K562 (cell line): ENCODE data around the gene CORO1A. TPM values are rescaled to one million over a fixed set of nuclear protein-coding genes. Genes with fewer than 3 reads are reported as not detected.

Source experiments
- COPS2 ChIP-seq: fragments of 450-650 bp; conservative IDR thresholded peaks from 2 replicates; pipeline ENCODE4 v1.6.1; 2016; ENCODE audit warnings: mild to moderate bottlenecking, moderate library complexity
- DIDO1 ChIP-seq: fragments of 450-650 bp; IDR thresholded peaks from 2 replicates; pipeline ENCODE4 v1.6.1; 2016; ENCODE audit warnings: low read depth, missing biosample characterization, missing genetic modification characterization
- GATAD2B ChIP-seq: fragments of 450-650 bp; IDR thresholded peaks from 2 replicates; pipeline ENCODE4 v1.6.1; 2017; ENCODE audit warnings: mild to moderate bottlenecking, borderline replicate concordance
- HDAC3 ChIP-seq: fragments of 450-650 bp; IDR thresholded peaks from 2 replicates; pipeline ENCODE4 v1.6.1; 2018; ENCODE audit warnings: borderline replicate concordance, mild to moderate bottlenecking, moderate library complexity; ENCODE audit not compliant: partially characterized antibody
- HDAC8 ChIP-seq: fragments of 450-650 bp; IDR thresholded peaks from 2 replicates; pipeline ENCODE4 v1.6.1; 2016; ENCODE audit warnings: mild to moderate bottlenecking, missing genetic modification characterization, moderate library complexity, missing compliant biosample characterization
- ILK ChIP-seq: fragments of 450-650 bp; IDR thresholded peaks from 2 replicates; pipeline ENCODE4 v1.6.1; 2016; ENCODE audit warnings: missing genetic modification characterization, low read depth, mild to moderate bottlenecking, missing compliant biosample characterization, moderate library complexity, borderline replicate concordance
- IRF1 ChIP-seq: sonication (generic); formaldehyde crosslinking; IDR thresholded peaks from 2 replicates; pipeline ENCODE4 v1.8.0; 2022; ENCODE audit warnings: missing genetic modification reagents, mild to moderate bottlenecking, borderline replicate concordance
- MYNN ChIP-seq, 2 experiments: sonication (generic); formaldehyde crosslinking in 1 of 2; IDR thresholded peaks; 2 replicates each; pipeline versions ENCODE4 v1.5.0 to v1.6.1; 2016 to 2020; ENCODE audit warnings: antibody characterized with exemption in 1 of 2, missing genetic modification reagents in 1 of 2
- NR4A1 ChIP-seq, 2 experiments: fragments of 250-450 bp in 1 of 2; fragments of 450-650 bp in 1 of 2; sonication (Bioruptor Pico) in 1 of 2; IDR thresholded peaks; 2 replicates each; pipeline versions ENCODE4 v1.4.0 to v1.6.1; 2016 to 2020; ENCODE audit warnings: mild to moderate bottlenecking in 2 of 2, missing compliant biosample characterization in 1 of 2, missing genetic modification characterization in 1 of 2, moderate library complexity in 1 of 2
- PKNOX1 ChIP-seq: fragments of 450-650 bp; IDR thresholded peaks from 2 replicates; pipeline ENCODE4 v1.6.1; 2016
- PTRF ChIP-seq: fragments of 450-650 bp; IDR thresholded peaks from 2 replicates; pipeline ENCODE4 v1.6.1; 2016; ENCODE audit warnings: mild to moderate bottlenecking, missing genetic modification characterization, missing compliant biosample characterization
- RFX7 ChIP-seq: fragments of 250-450 bp; sonication (Bioruptor Pico); IDR thresholded peaks from 2 replicates; pipeline ENCODE4 v1.5.1; 2021; ENCODE audit warnings: mild to moderate bottlenecking
- TCF7 ChIP-seq: sonication (generic); IDR thresholded peaks from 2 replicates; pipeline ENCODE4 v1.6.1; 2016; ENCODE audit warnings: antibody characterized with exemption, borderline replicate concordance
- ZNF146 ChIP-seq: IDR thresholded peaks from one replicate; pipeline ENCODE4 v1.6.1; 2018; ENCODE audit warnings: missing compliant biosample characterization; ENCODE audit not compliant: unreplicated experiment
- ZNF23 ChIP-seq: fragments of 250-450 bp; sonication (Bioruptor Pico); IDR thresholded peaks from 2 replicates; pipeline ENCODE4 v1.4.0; 2020; ENCODE audit warnings: mild to moderate bottlenecking
- ZNF274 ChIP-seq: IDR thresholded peaks from 2 replicates; pipeline ENCODE4 v1.6.1; 2011; ENCODE audit warnings: low read depth, mild to moderate bottlenecking, low read length, moderate library complexity, borderline replicate concordance
- ZNF551 ChIP-seq: fragments of 250-450 bp; sonication (Bioruptor Pico); IDR thresholded peaks from 2 replicates; pipeline ENCODE4 v1.5.0; 2021; ENCODE audit warnings: mild to moderate bottlenecking, moderate library complexity
- polyA plus RNA-seq, 8 experiments: library from polyadenylated mRNA; depleted of rRNA in 4 of 8; stranded (reverse) in 5 of 8; unstranded in 3 of 8; fragments of >200 nt; fragmentation: Nextera tagmentation in 2 of 8; fragmentation: Illumina TruSeq in 1 of 8; extraction: Ambion mirVana in 2 of 8; extraction: Trizol in 1 of 8; gene quantifications; 2 replicates each; pipeline versions ENCODE4 v1.2.1 to v1.2.3, GENCODE V29; 2011 to 2014; ENCODE audit warnings: inconsistent platforms in 1 of 8, missing spikeins in 1 of 8
- total RNA-seq, 7 experiments: library from RNA; depleted of rRNA in 6 of 7; stranded (reverse); fragments of >200 nt in 6 of 7; fragmentation: Illumina TruSeq in 2 of 7; extraction: Trizol in 2 of 7; gene quantifications; 2 replicates each; pipeline versions ENCODE4 v1.2.1 to v1.2.3, GENCODE V29; 2011 to 2021; ENCODE audit warnings: low replicate concordance in 1 of 7
- TF ChIP-seq, protein P1 (sequence below): sonication (generic); formaldehyde crosslinking; IDR thresholded peaks from 2 replicates; pipeline ENCODE4 v1.4.0; 2020; ENCODE audit warnings: mild to moderate bottlenecking, missing genetic modification reagents
- TF ChIP-seq, protein P2 (sequence below): fragments of 450-650 bp; IDR thresholded peaks from 2 replicates; pipeline ENCODE4 v1.6.1; 2018; ENCODE audit not compliant: partially characterized antibody

The CORO1A gene
- total and polyA plus RNA-seq, 9 of the 15 experiments (the other 6 are each of a cell fraction or from before 2014, with no cell fraction given): 0.22 to 23.8 (median 7.6) TPM

GRCh38 chr16:30186782-30187555, 3.6 kb downstream of the CORO1A start (continued):
- TF ChIP-seq TCF7 (no peak), ZNF551 (no peak), MYNN (IDR thresholded peaks at IDR 0.05) (no peak), MYNN (CRISPR knock-in tag; IDR thresholded peaks at IDR 0.05) (no peak), HDAC8 (tag) (no peak), COPS2 (no peak), HDAC3 (no peak), RFX7 (CRISPR knock-in tag) (no peak), ZNF274 (no peak), ZNF23 (CRISPR knock-in tag) (no peak), DIDO1 (no peak), IRF1 (CRISPR knock-in tag) (no peak), ILK (tag) (no peak), PKNOX1 (peak; percentile 4; the same call in 1 of the 2 replicates), GATAD2B (peak; percentile 95), NR4A1 (CRISPR knock-in tag; IDR thresholded peaks at IDR 0.05) (no peak), NR4A1 (tag; IDR thresholded peaks at IDR 0.05) (no peak), ZNF146 (CRISPR knock-in tag) (no peak), PTRF (tag) (no peak)
- TF ChIP-seq, protein P1, sequence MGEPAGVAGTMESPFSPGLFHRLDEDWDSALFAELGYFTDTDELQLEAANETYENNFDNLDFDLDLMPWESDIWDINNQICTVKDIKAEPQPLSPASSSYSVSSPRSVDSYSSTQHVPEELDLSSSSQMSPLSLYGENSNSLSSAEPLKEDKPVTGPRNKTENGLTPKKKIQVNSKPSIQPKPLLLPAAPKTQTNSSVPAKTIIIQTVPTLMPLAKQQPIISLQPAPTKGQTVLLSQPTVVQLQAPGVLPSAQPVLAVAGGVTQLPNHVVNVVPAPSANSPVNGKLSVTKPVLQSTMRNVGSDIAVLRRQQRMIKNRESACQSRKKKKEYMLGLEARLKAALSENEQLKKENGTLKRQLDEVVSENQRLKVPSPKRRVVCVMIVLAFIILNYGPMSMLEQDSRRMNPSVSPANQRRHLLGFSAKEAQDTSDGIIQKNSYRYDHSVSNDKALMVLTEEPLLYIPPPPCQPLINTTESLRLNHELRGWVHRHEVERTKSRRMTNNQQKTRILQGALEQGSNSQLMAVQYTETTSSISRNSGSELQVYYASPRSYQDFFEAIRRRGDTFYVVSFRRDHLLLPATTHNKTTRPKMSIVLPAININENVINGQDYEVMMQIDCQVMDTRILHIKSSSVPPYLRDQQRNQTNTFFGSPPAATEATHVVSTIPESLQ: no peak
- TF ChIP-seq, protein P2, sequence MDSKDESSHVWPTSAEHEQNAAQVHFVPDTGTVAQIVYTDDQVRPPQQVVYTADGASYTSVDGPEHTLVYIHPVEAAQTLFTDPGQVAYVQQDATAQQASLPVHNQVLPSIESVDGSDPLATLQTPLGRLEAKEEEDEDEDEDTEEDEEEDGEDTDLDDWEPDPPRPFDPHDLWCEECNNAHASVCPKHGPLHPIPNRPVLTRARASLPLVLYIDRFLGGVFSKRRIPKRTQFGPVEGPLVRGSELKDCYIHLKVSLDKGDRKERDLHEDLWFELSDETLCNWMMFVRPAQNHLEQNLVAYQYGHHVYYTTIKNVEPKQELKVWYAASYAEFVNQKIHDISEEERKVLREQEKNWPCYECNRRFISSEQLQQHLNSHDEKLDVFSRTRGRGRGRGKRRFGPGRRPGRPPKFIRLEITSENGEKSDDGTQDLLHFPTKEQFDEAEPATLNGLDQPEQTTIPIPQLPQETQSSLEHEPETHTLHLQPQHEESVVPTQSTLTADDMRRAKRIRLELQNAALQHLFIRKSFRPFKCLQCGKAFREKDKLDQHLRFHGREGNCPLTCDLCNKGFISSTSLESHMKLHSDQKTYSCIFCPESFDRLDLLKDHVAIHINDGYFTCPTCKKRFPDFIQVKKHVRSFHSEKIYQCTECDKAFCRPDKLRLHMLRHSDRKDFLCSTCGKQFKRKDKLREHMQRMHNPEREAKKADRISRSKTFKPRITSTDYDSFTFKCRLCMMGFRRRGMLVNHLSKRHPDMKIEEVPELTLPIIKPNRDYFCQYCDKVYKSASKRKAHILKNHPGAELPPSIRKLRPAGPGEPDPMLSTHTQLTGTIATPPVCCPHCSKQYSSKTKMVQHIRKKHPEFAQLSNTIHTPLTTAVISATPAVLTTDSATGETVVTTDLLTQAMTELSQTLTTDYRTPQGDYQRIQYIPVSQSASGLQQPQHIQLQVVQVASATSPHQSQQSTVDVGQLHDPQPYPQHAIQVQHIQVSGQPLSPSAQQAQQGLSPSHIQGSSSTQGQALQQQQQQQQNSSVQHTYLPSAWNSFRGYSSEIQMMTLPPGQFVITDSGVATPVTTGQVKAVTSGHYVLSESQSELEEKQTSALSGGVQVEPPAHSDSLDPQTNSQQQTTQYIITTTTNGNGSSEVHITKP: no peak
